HCT116 (cell line): ENCODE measurements around the gene IPCEF1.

ENCODE experiments used
- ATF3 ChIP-seq: IDR thresholded peaks from 2 replicates; pipeline ENCODE4 v1.6.1; 2012
- CEBPB ChIP-seq: IDR thresholded peaks from 2 replicates; pipeline ENCODE4 v1.6.1; 2012; ENCODE audit warnings: low read depth
- CTCF ChIP-seq, 3 experiments: fragments of 200-600 bp in 1 of 3; sonication (generic) in 1 of 3; IDR thresholded peaks in 2 of 3; conservative IDR thresholded peaks in 1 of 3; 2 replicates each; pipeline ENCODE4 v1.5.1; 2012 to 2017; ENCODE audit warnings: low read depth in 2 of 3, low read length in 2 of 3, antibody characterized with exemption in 1 of 3, borderline replicate concordance in 1 of 3, control low read depth in 1 of 3, mild to moderate bottlenecking in 1 of 3, mixed read lengths in 1 of 3, mixed run types in 1 of 3, moderate library complexity in 1 of 3; ENCODE audit not compliant: insufficient read depth in 1 of 3
- EGR1 ChIP-seq: IDR thresholded peaks from 2 replicates; pipeline ENCODE4 v1.6.1; 2012; ENCODE audit warnings: low read depth
- EZH2phosphoT487 ChIP-seq: fragments of 200-600 bp; IDR thresholded peaks from 2 replicates; pipeline ENCODE4 v1.6.1; 2018; ENCODE audit warnings: antibody characterized with exemption, borderline replicate concordance
- FOSL1 ChIP-seq: IDR thresholded peaks from 2 replicates; pipeline ENCODE4 v1.6.1; 2012; ENCODE audit warnings: low read depth
- MAX ChIP-seq: IDR thresholded peaks from 2 replicates; pipeline ENCODE4 v1.6.1; 2012
- POLR2A ChIP-seq: IDR thresholded peaks from 2 replicates; pipeline ENCODE4 v1.7.0; 2011; ENCODE audit warnings: borderline replicate concordance; ENCODE audit not compliant: insufficient read depth, insufficient read length; ENCODE audit errors: extremely low read depth
- POLR2AphosphoS5 ChIP-seq: IDR thresholded peaks from 2 replicates; pipeline ENCODE4 v1.6.1; 2011; ENCODE audit warnings: mild to moderate bottlenecking, low read depth, low read length, moderate library complexity
- RAD21 ChIP-seq: IDR thresholded peaks from 2 replicates; pipeline ENCODE4 v1.6.1; 2012; ENCODE audit warnings: low read depth, mild to moderate bottlenecking
- SP1 ChIP-seq: IDR thresholded peaks from 2 replicates; pipeline ENCODE4 v1.6.1; 2012; ENCODE audit warnings: low read depth
- SRF ChIP-seq: IDR thresholded peaks from 2 replicates; pipeline ENCODE4 v1.6.1; 2012; ENCODE audit warnings: low read depth
- YY1 ChIP-seq: IDR thresholded peaks from 2 replicates; pipeline ENCODE4 v1.6.1; 2011; ENCODE audit warnings: low read length, low read depth, moderate library complexity, mild to moderate bottlenecking; ENCODE audit not compliant: insufficient replicate concordance; ENCODE audit errors: extremely low read depth

- TF ChIP-seq RAD21 (no peak), POLR2AphosphoS5 (no peak), ATF3 (no peak), CTCF (IDR thresholded peaks at IDR 0.05 in 2 of 3, conservative IDR thresholded peaks at IDR 0.05 in 1 of 3; ENCODE audit: borderline replicate concordance in 1 of 3, insufficient read depth in 1 of 3, low read depth in 2 of 3, low read length in 2 of 3) (no peak), SP1 (no peak), POLR2A (no peak), FOSL1 (no peak), CEBPB (no peak), YY1 (no peak), EZH2phosphoT487 (no peak), EGR1 (no peak), MAX (no peak), SRF (no peak)
These were observed 45.6 kb upstream of the IPCEF1 start for GRCh38 chr6:154402081-154402780.
